Ascending aorta (tissue), 2 donors: Measurements from ENCODE around the gene CREM. TPM values are rescaled to one million over a fixed set of nuclear protein-coding genes. Genes with fewer than 3 reads are reported as not detected.
"Not testable (repeated sequence)": the region's sequence is repeated elsewhere in the genome, so short reads cannot be mapped to it uniquely, and the experiment has no call there.

ENCODE experiments used
- DNase-seq, 2 donors: peaks; one replicate each; pipeline ENCODE4 v3.0.0-alpha.2; 2019; ENCODE audit warnings: low spot score in 2 of 2
- H3K27ac ChIP-seq, 2 donors: fragments of 200-600 bp; sonication (generic); one replicate each; pipeline ENCODE4 v1.5.1; 2016 to 2017; ENCODE audit warnings: mild to moderate bottlenecking in 1 of 2
- H3K27me3 ChIP-seq: fragments of 200-600 bp; sonication (generic); one replicate; pipeline ENCODE4 v1.5.1; 2017
- H3K36me3 ChIP-seq, 2 donors: fragments of 200-600 bp; sonication (generic); one replicate each; pipeline ENCODE4 v1.5.1; 2016
- H3K4me1 ChIP-seq, 2 donors: fragments of 200-600 bp; sonication (generic); one replicate each; pipeline ENCODE4 v1.5.1; 2016 to 2017; ENCODE audit warnings: mild to moderate bottlenecking in 1 of 2
- H3K4me3 ChIP-seq, 2 donors: fragments of 200-600 bp; sonication (generic); one replicate each; pipeline ENCODE4 v1.5.1; 2016 to 2017; ENCODE audit warnings: mild to moderate bottlenecking in 1 of 2
- H3K9me3 ChIP-seq, 2 donors: fragments of 200-600 bp; sonication (generic); one replicate each; pipeline ENCODE4 v1.5.1; 2016
- CTCF ChIP-seq, 3 experiments: fragments of 200-600 bp in 2 of 3; fragments of 450-650 bp in 1 of 3; sonication (generic) in 2 of 3; IDR thresholded peaks; one replicate each; pipeline ENCODE4 v1.5.1; 2016 to 2019; ENCODE audit warnings: antibody characterized with exemption in 3 of 3, mild to moderate bottlenecking in 1 of 3, moderate library complexity in 1 of 3
- intact Hi-C: fragments of 100-400 bp; cut with DNase I; formaldehyde crosslinking; loops from one replicate; pipeline ENCODE4 v1.15.1; 2023
- total RNA-seq: library from RNA; depleted of rRNA; stranded (reverse); fragments of >200 nt; gene quantifications from one replicate; pipeline ENCODE4 v1.1.0, GENCODE V29; 2016

Gene CREM
- total RNA-seq, 1 donor from 2014 or later = 14.9 TPM

GRCh38 chr10:35215107-35215506 lies 88.5 kb downstream of the CREM start:
- Histone ChIP-seq H3K4me1 (no peaks in the 10 kb centered on the region), H3K27me3 (no peaks in the 10 kb centered on the region), H3K4me3 (no peak overlapping the region), H3K9me3 (no peaks in the 10 kb centered on the region), H3K36me3 (peaks cover 0 to 3% of the 10 kb centered on the region in 2 donors), H3K27ac (no peak overlapping the region)
- intact Hi-C loops = no loop called here
- DNase-seq = no peak
- TF ChIP-seq CTCF (IDR thresholded peaks at IDR 0.05) = no peak

GRCh38 chr10:35216303-35216905 lies 89.8 kb downstream of the CREM start:
- intact Hi-C loops = no loop called here
- H3K9me3 ChIP-seq = no peaks in the 10 kb centered on the region
- H3K27ac ChIP-seq = no peak overlapping the region
- H3K4me1 ChIP-seq = no peaks in the 10 kb centered on the region
- peak; percentile 38 to 72 for DNase-seq
- H3K36me3 ChIP-seq = no peaks in the 10 kb centered on the region
- no peaks in the 10 kb centered on the region for H3K27me3 ChIP-seq
- no peak for TF ChIP-seq CTCF (IDR thresholded peaks at IDR 0.05)
- no peak overlapping the region for H3K4me3 ChIP-seq

GRCh38 chr10:35216956-35217355 lies 90.3 kb downstream of the CREM start:
- H3K27me3 ChIP-seq, intact Hi-C loops, DNase-seq, H3K27ac ChIP-seq, H3K4me1 ChIP-seq, H3K9me3 ChIP-seq, H3K4me3 ChIP-seq, H3K36me3 ChIP-seq: not testable (repeated sequence)

- Histone ChIP-seq H3K36me3 (no peaks in the 10 kb centered on the region), H3K4me1 (no peaks in the 10 kb centered on the region), H3K27ac (no peak overlapping the region), H3K4me3 (no peak overlapping the region), H3K9me3 (no peaks in the 10 kb centered on the region), H3K27me3 (no peaks in the 10 kb centered on the region)
- TF ChIP-seq CTCF (IDR thresholded peaks at IDR 0.05) = no peak
- intact Hi-C loops = no loop called here
- no peak for DNase-seq
Measured at GRCh38 chr10:35217455-35217854, 90.8 kb downstream of the CREM start.

- Histone ChIP-seq H3K4me1 (no peaks in the 10 kb centered on the region), H3K9me3 (no peaks in the 10 kb centered on the region), H3K27ac (no peak overlapping the region), H3K36me3 (no peaks in the 10 kb centered on the region), H3K4me3 (no peak overlapping the region), H3K27me3 (no peaks in the 10 kb centered on the region)
- intact Hi-C loops = loop anchor here (1.0 kb wide), 1 partner anchor 98 kb away; no protein-coding TSS in a partner anchor
- peak; percentile 73 to 83 (median 79) for TF ChIP-seq CTCF (IDR thresholded peaks at IDR 0.05)
- peak in 1 of 2 donors; percentile 90 for DNase-seq
Measured at GRCh38 chr10:35218339-35218955, 91.8 kb downstream of the CREM start.

GRCh38 chr10:35219292-35219691 lies 92.6 kb downstream of the CREM start:
- no peak for TF ChIP-seq CTCF (IDR thresholded peaks at IDR 0.05)
- no peaks in the 10 kb centered on the region for H3K36me3 ChIP-seq
- H3K27ac ChIP-seq = no peak overlapping the region
- intact Hi-C loops = no loop called here
- no peaks in the 10 kb centered on the region for H3K27me3 ChIP-seq
- no peaks in the 10 kb centered on the region for H3K4me1 ChIP-seq
- H3K9me3 ChIP-seq = no peaks in the 10 kb centered on the region
- no peak overlapping the region for H3K4me3 ChIP-seq
- DNase-seq = no peak
